ACC112 (cell line): ENCODE measurements around the gene PANX3.
A peak's percentile ranks its signal among the peaks of the same experiment; 100 is the strongest.

Source experiments
- H2AFZ ChIP-seq: fragments of 200-600 bp; sonication (generic); one replicate; pipeline ENCODE4 v1.6.0; 2017; ENCODE audit warnings: antibody characterized with exemption, low read length; ENCODE audit not compliant: unreplicated experiment
- H3K27ac ChIP-seq: fragments of 200-600 bp; sonication (generic); 2 replicates; pipeline ENCODE4 v1.5.1; 2014; ENCODE audit warnings: low read depth, mild to moderate bottlenecking, antibody characterized with exemption, low read length, moderate library complexity
- H3K27me3 ChIP-seq: fragments of 200-600 bp; sonication (generic); 2 replicates; pipeline ENCODE4 v1.6.1; 2014; ENCODE audit warnings: mild to moderate bottlenecking, antibody characterized with exemption, low read length, moderate library complexity, mixed read lengths; ENCODE audit not compliant: insufficient read depth
- H3K36me3 ChIP-seq: fragments of 200-600 bp; sonication (generic); 2 replicates; pipeline ENCODE4 v1.6.1; 2016; ENCODE audit warnings: mild to moderate bottlenecking, antibody characterized with exemption, low read length, moderate library complexity, mixed read lengths; ENCODE audit not compliant: insufficient read depth
- H3K4me1 ChIP-seq: fragments of 200-600 bp; sonication (generic); one replicate; pipeline ENCODE4 v1.6.1; 2016; ENCODE audit warnings: low read length, mixed read lengths; ENCODE audit not compliant: insufficient read depth, unreplicated experiment, control insufficient read depth
- H3K4me3 ChIP-seq: fragments of 200-600 bp; sonication (generic); 2 replicates; pipeline ENCODE4 v1.5.1; 2014; ENCODE audit warnings: mild to moderate bottlenecking, low read depth, low read length
- H3K79me2 ChIP-seq: fragments of 200-600 bp; sonication (generic); one replicate; pipeline ENCODE4 v1.6.0; 2016; ENCODE audit warnings: low read length; ENCODE audit not compliant: control insufficient read depth, unreplicated experiment, insufficient read depth

The PANX3 gene

GRCh38 chr11:124612567-124613246 is 1.5 kb downstream of the PANX3 start:
- H3K36me3 ChIP-seq, result no peaks in the 10 kb centered on the region
- H3K79me2 ChIP-seq, result no peaks in the 10 kb centered on the region
- H3K27me3 ChIP-seq, result peaks cover 44% of the 10 kb centered on the region
- H2AFZ ChIP-seq, result no peak overlapping the region
- H3K27ac ChIP-seq, result no peak overlapping the region
- no peak overlapping the region for H3K4me3 ChIP-seq
- H3K4me1 ChIP-seq, result no peaks in the 10 kb centered on the region

GRCh38 chr11:124618863-124619262 is 7.6 kb downstream of the PANX3 start:
- H3K4me1 ChIP-seq, result peaks cover 2% of the 10 kb centered on the region
- peaks cover 59% of the 10 kb centered on the region for H3K27me3 ChIP-seq
- H3K27ac ChIP-seq, result no peak overlapping the region
- H2AFZ ChIP-seq, result no peak overlapping the region
- peaks cover 11% of the 10 kb centered on the region for H3K79me2 ChIP-seq
- H3K4me3 ChIP-seq, result no peak overlapping the region
- no peaks in the 10 kb centered on the region for H3K36me3 ChIP-seq

DNA sequence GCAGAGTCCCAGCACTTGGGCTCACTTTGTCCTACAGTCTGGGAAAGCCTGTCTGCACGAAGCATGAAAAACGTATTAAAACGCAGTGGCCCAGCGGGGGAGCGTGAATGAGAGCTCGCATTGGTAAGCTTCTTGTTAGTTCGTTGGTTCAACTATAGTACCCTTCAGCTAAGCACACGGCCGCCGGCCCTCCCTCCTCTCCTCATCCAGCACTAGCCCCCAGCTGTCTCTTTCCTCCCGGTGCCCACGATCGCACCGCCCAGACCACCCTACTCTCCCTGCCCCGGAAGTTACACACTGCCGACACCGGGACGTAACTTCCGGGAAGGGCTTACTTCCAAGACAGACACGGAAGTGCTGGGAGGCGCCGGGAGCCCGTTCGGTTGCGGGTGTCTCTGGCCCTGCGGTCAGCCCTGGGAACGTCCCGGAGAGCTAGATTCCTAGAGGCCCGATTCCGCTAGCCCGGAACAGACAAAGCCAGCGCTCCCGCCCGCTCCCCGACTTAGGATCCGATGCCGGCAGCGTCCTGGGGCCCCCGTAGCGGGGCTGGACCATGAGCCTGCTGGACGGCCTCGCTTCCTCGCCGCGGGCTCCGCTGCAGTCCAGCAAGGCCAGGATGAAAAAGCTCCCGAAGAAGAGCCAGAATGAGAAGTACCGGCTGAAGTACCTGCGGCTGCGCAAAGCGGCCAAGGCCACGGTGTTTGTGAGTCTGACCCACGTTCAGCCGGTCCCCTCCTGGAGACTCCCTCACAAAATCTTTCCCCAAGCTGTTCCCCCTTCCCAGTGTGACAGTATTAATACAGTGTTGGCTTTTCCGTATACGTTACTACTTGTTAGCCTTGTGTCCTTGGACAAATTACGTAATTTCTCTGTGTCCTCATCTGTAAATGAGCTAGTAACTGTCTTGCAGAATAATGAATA is 11.6 kb downstream of the PANX3 start, which contains the start of gene TBRG1:
Gene TBRG1, plus strand, starts transcription at position 334 of the 921 bp plus-strand sequence. Its CDS starts 220 bp downstream, at position 554.
- Histone ChIP-seq H2AFZ (peak within 1 kb of the TSS; percentile 92), H3K79me2 (peaks cover 28% of the 10 kb centered on the region), H3K4me3 (peak within 1 kb of the TSS; percentile 89), H3K27ac (peak within 1 kb of the TSS; percentile 87), H3K27me3 (peaks cover 31% of the 10 kb centered on the region), H3K4me1 (peaks cover 3% of the 10 kb centered on the region), H3K36me3 (peaks cover 18% of the 10 kb centered on the region)

GRCh38 chr11:124623861-124624525 is 12.8 kb downstream of the PANX3 start:
- Histone ChIP-seq H3K79me2 (peaks cover 28% of the 10 kb centered on the region), H3K36me3 (peaks cover 18% of the 10 kb centered on the region), H3K4me3 (peak overlapping the region; percentile 89), H2AFZ (no peak overlapping the region), H3K27me3 (peaks cover 20% of the 10 kb centered on the region), H3K4me1 (peaks cover 3% of the 10 kb centered on the region), H3K27ac (peak overlapping the region; percentile 87)

- no peak overlapping the region for H3K4me3 ChIP-seq
- H3K27me3 ChIP-seq, result peaks cover 3% of the 10 kb centered on the region; the same call in 1 of the 2 replicates
- H3K36me3 ChIP-seq, result peaks cover 28% of the 10 kb centered on the region
- peaks cover 28% of the 10 kb centered on the region for H3K79me2 ChIP-seq
- no peak overlapping the region for H3K27ac ChIP-seq
- H2AFZ ChIP-seq, result no peak overlapping the region
- H3K4me1 ChIP-seq, result peaks cover 3% of the 10 kb centered on the region
These were observed 14.4 kb downstream of the PANX3 start for GRCh38 chr11:124625504-124626168.

- no peaks in the 10 kb centered on the region for H3K27me3 ChIP-seq
- H2AFZ ChIP-seq, result no peak overlapping the region
- no peak overlapping the region for H3K4me3 ChIP-seq
- peaks cover 43% of the 10 kb centered on the region for H3K36me3 ChIP-seq
- peaks cover 3% of the 10 kb centered on the region for H3K4me1 ChIP-seq
- peaks cover 28% of the 10 kb centered on the region for H3K79me2 ChIP-seq
- no peak overlapping the region for H3K27ac ChIP-seq
These were observed 16.3 kb downstream of the PANX3 start for GRCh38 chr11:124627546-124627945.

GRCh38 chr11:124629961-124630360 is 18.7 kb downstream of the PANX3 start:
- no peak overlapping the region for H3K4me3 ChIP-seq

GRCh38 chr11:124633355-124633754 is 22.1 kb downstream of the PANX3 start:
- H3K4me1 ChIP-seq, result no peaks in the 10 kb centered on the region
- H3K36me3 ChIP-seq, result peaks cover 35% of the 10 kb centered on the region
- no peak overlapping the region for H3K4me3 ChIP-seq

More at GRCh38 chr11:124629961-124630360, 18.7 kb downstream of the PANX3 start:
- Histone ChIP-seq H3K79me2 (peaks cover 7% of the 10 kb centered on the region), H3K4me1 (no peaks in the 10 kb centered on the region), H3K27ac (no peak overlapping the region), H3K36me3 (peaks cover 50% of the 10 kb centered on the region), H3K27me3 (no peaks in the 10 kb centered on the region), H2AFZ (no peak overlapping the region)

GRCh38 chr11:124635932-124636331 is 24.7 kb downstream of the PANX3 start:
- H3K79me2 ChIP-seq, result no peaks in the 10 kb centered on the region
- no peak overlapping the region for H3K27ac ChIP-seq
- H3K4me1 ChIP-seq, result no peaks in the 10 kb centered on the region
- H3K27me3 ChIP-seq, result no peaks in the 10 kb centered on the region
- no peak overlapping the region for H3K4me3 ChIP-seq
- H3K36me3 ChIP-seq, result peaks cover 27% of the 10 kb centered on the region
- no peak overlapping the region for H2AFZ ChIP-seq

More at GRCh38 chr11:124633355-124633754, 22.1 kb downstream of the PANX3 start:
- Histone ChIP-seq H3K79me2 (no peaks in the 10 kb centered on the region), H2AFZ (no peak overlapping the region), H3K27ac (no peak overlapping the region), H3K27me3 (no peaks in the 10 kb centered on the region)

GRCh38 chr11:124638500-124638899 is 27.3 kb downstream of the PANX3 start:
- H3K36me3 ChIP-seq, result peaks cover 10% of the 10 kb centered on the region

More at GRCh38 chr11:124638500-124638899, 27.3 kb downstream of the PANX3 start:
- H3K27me3 ChIP-seq, result no peaks in the 10 kb centered on the region
- no peaks in the 10 kb centered on the region for H3K79me2 ChIP-seq
- H3K4me3 ChIP-seq, result no peak overlapping the region
- H3K27ac ChIP-seq, result no peak overlapping the region
- H3K4me1 ChIP-seq, result peaks cover 7% of the 10 kb centered on the region
- no peak overlapping the region for H2AFZ ChIP-seq
